Keratinocyte (primary cell): ENCODE data around the gene SPTSSB.

ENCODE experiments used
- CTCF ChIP-seq, 3 experiments: IDR thresholded peaks in 1 of 3; conservative IDR thresholded peaks in 1 of 3; optimal IDR thresholded peaks in 1 of 3; 2 replicates in 2 of 3; 3 replicates in 1 of 3; pipeline versions ENCODE3 to v1.5.1; 2011; ENCODE audit warnings: low read length in 3 of 3, mild to moderate bottlenecking in 3 of 3, moderate library complexity in 2 of 3, control low read depth in 1 of 3, inconsistent platforms in 1 of 3; ENCODE audit not compliant: insufficient read depth in 2 of 3; ENCODE audit errors: extremely low read depth in 1 of 3
- EZH2 ChIP-seq: IDR thresholded peaks from one replicate; pipeline ENCODE4 v1.6.1; 2012; ENCODE audit warnings: inconsistent platforms, mild to moderate bottlenecking, low read length, moderate library complexity

GRCh38 chr3:161351330-161351729, 20.0 kb downstream of the SPTSSB start:
- TF ChIP-seq CTCF (optimal IDR thresholded peaks at IDR 0.05 in 1 of 3, IDR thresholded peaks at IDR 0.05 in 1 of 3, conservative IDR thresholded peaks at IDR 0.05 in 1 of 3; ENCODE audit: extremely low read depth in 1 of 3, insufficient read depth in 2 of 3, low read length in 3 of 3) (no peak), EZH2 (no peak)
